ENCODE data around the gene GNPAT.

- no peak for TF ChIP-seq CTCF (conservative IDR thresholded peaks at IDR 0.05; ENCODE audit: low read depth, low read length)
- no peak for TF ChIP-seq EZH2phosphoT487 (IDR thresholded peaks at IDR 0.05; ENCODE audit: borderline replicate concordance, low read length)
These were observed 1.6 kb downstream of the GNPAT start for GRCh38 chr1:231242516-231243198.
